ENCODE data around the gene C7orf25. TPM values are rescaled to one million over a fixed set of nuclear protein-coding genes. Genes with fewer than 3 reads are reported as not detected.
A peak's percentile ranks its signal among the peaks of the same experiment; 100 is the strongest.

The C7orf25 gene
- total and polyA plus RNA-seq, 2 of the 13 experiments (the other 11 are each of a cell fraction or from before 2014, with no cell fraction given) = 0.37 to 1.3 TPM

GRCh38 chr7:42911454-42912447 lies at the start of gene C7orf25 (continued):
- peak; percentile 98 for TF ChIP-seq ZNF687 (CRISPR knock-in tag; IDR thresholded peaks at IDR 0.05)
- no peak for TF ChIP-seq U2AF2 (IDR thresholded peaks at IDR 0.05; ENCODE audit: low read depth, low read length)
- TF ChIP-seq EHMT2 (IDR thresholded peaks at IDR 0.05; ENCODE audit: borderline replicate concordance, low read depth, low read length) = no peak
- TF ChIP-seq ZNF710 (CRISPR knock-in tag; IDR thresholded peaks at IDR 0.05; ENCODE audit: borderline replicate concordance) = no peak
- TF ChIP-seq SRSF4 (IDR thresholded peaks at IDR 0.05; ENCODE audit: low read depth, low read length, poor library complexity, severe bottlenecking) = no peak
- peak; percentile 94 for TF ChIP-seq ZNF83 (CRISPR knock-in tag; IDR thresholded peaks at IDR 0.05; ENCODE audit: borderline replicate concordance)
- no peak for TF ChIP-seq PBX2 (CRISPR knock-in tag; IDR thresholded peaks at IDR 0.05)
- TF ChIP-seq, protein P1, sequence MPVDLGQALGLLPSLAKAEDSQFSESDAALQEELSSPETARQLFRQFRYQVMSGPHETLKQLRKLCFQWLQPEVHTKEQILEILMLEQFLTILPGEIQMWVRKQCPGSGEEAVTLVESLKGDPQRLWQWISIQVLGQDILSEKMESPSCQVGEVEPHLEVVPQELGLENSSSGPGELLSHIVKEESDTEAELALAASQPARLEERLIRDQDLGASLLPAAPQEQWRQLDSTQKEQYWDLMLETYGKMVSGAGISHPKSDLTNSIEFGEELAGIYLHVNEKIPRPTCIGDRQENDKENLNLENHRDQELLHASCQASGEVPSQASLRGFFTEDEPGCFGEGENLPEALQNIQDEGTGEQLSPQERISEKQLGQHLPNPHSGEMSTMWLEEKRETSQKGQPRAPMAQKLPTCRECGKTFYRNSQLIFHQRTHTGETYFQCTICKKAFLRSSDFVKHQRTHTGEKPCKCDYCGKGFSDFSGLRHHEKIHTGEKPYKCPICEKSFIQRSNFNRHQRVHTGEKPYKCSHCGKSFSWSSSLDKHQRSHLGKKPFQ (CRISPR knock-in tag; IDR thresholded peaks at IDR 0.05; ENCODE audit: insufficient replicate concordance) = no peak
- TF ChIP-seq KDM3A (CRISPR knock-in tag; IDR thresholded peaks at IDR 0.05; ENCODE audit: low read depth) = 0 out of 2 replicates have a peak, but pooled peaks have one; percentile 34
- no peak; the same call in 1 of the 2 replicates for TF ChIP-seq KDM5A (IDR thresholded peaks at IDR 0.05; ENCODE audit: borderline replicate concordance, low read length)
- TF ChIP-seq, protein P2, sequence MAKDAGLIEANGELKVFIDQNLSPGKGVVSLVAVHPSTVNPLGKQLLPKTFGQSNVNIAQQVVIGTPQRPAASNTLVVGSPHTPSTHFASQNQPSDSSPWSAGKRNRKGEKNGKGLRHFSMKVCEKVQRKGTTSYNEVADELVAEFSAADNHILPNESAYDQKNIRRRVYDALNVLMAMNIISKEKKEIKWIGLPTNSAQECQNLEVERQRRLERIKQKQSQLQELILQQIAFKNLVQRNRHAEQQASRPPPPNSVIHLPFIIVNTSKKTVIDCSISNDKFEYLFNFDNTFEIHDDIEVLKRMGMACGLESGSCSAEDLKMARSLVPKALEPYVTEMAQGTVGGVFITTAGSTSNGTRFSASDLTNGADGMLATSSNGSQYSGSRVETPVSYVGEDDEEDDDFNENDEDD (CRISPR knock-in tag; IDR thresholded peaks at IDR 0.05; ENCODE audit: borderline replicate concordance) = peak; percentile 85
- peak; percentile 92 for TF ChIP-seq THAP11 (CRISPR knock-in tag; IDR thresholded peaks at IDR 0.05)
